Measurements from ENCODE around the gene TLX1.

Gene TLX1

DNA sequence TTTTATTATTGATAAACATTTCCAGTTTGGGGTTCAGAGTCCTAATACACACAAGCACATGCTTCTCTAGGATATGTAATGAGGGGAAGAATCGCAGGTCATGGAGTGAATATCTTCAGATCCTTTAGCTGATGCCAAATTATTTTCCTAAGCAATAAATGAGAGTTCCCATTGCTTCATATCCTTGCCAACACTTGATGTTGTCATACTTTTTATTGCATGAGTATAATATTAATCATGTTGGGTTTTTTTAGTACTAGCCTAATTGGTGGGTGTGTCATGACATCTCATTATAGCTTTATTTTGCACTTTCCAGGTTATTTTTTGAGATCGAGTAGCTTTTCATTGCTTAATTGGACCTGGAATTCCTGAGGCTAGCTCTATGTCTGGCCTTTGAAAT lies 35.3 kb downstream of the TLX1 start:
- Histone ChIP-seq H2AFZ (ENCODE audit: insufficient read depth, low read length, poor library complexity) (no peak overlapping the region), H3K4ac (ENCODE audit: low read depth, low read length) (no peak overlapping the region), H3K4me3 (ENCODE audit: low read depth, low read length) (no peak overlapping the region), H4K12ac (ENCODE audit: low read depth, low read length) (no peak overlapping the region), H2BK5ac (ENCODE audit: low read depth, low read length, poor library complexity) (no peak overlapping the region), H3K9me3 (ENCODE audit: insufficient read depth, low read depth, low read length) (peaks cover 3% of the 10 kb centered on the region), H3K14ac (ENCODE audit: low read length) (no peak overlapping the region), H3K9ac (ENCODE audit: low read length) (no peak overlapping the region), H3K4me2 (ENCODE audit: low read length) (no peak overlapping the region), H4K8ac (ENCODE audit: low read depth, low read length) (no peak overlapping the region), H2BK120ac (ENCODE audit: insufficient read depth, low read length, poor library complexity) (no peak overlapping the region), H4K91ac (ENCODE audit: low read depth, low read length) (no peak overlapping the region), H2AK5ac (ENCODE audit: low read length) (no peak overlapping the region), H3K36me3 (ENCODE audit: control insufficient read depth in 1 of 2, insufficient read depth in 2 of 2, low read length in 2 of 2) (no peaks in the 10 kb centered on the region), H3K27ac (ENCODE audit: low read depth, low read length) (no peak overlapping the region), H3K23ac (ENCODE audit: low read length) (no peak overlapping the region), H2BK12ac (ENCODE audit: low read length) (no peak overlapping the region), H3K27me3 (ENCODE audit: insufficient read depth, low read length) (no peaks in the 10 kb centered on the region), H3K18ac (ENCODE audit: low read length) (no peak overlapping the region), H3K79me2 (ENCODE audit: control insufficient read depth, insufficient read depth, low read length, poor library complexity) (no peaks in the 10 kb centered on the region), H3K4me1 (ENCODE audit: control insufficient read depth in 1 of 2, insufficient read depth in 2 of 2, low read length in 2 of 2) (no peaks in the 10 kb centered on the region), H3K79me1 (ENCODE audit: low read length) (no peaks in the 10 kb centered on the region)
- DNase-seq: no peak
- WGBS (ENCODE audit: extremely low coverage, insufficient coverage, insufficient read length): no CpG with 5 or more reads among the region's 2 CpGs

DNA sequence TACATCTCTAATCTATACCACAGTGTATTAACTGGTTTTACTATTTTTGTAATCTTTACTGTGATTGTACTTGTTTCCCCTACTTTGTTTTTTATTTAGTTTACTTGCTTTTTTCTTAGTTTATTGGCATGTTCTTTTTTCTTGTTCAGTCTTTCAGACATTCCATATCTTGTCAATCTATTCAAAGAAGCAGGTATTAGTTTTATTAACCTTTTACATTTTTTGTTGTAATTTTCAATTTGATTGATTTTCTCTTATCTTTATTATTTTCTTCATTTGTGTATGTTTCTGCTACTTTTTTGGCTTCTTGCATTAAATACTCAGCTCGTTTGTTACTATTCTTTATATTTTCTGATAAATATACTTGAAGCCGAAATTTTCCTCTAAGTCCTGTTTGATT lies 41.6 kb downstream of the TLX1 start:
- Histone ChIP-seq H2AFZ (ENCODE audit: insufficient read depth, low read length, poor library complexity) (no peak overlapping the region), H2BK120ac (ENCODE audit: insufficient read depth, low read length, poor library complexity) (no peak overlapping the region), H3K36me3 (ENCODE audit: control insufficient read depth in 1 of 2, insufficient read depth in 2 of 2, low read length in 2 of 2) (no peaks in the 10 kb centered on the region), H3K4me1 (ENCODE audit: control insufficient read depth in 1 of 2, insufficient read depth in 2 of 2, low read length in 2 of 2) (no peaks in the 10 kb centered on the region), H4K8ac (ENCODE audit: low read depth, low read length) (no peak overlapping the region), H3K9me3 (ENCODE audit: insufficient read depth, low read depth, low read length) (peaks cover 3% of the 10 kb centered on the region), H3K4me3 (ENCODE audit: low read depth, low read length) (no peak overlapping the region), H3K79me1 (ENCODE audit: low read length) (no peaks in the 10 kb centered on the region), H3K18ac (ENCODE audit: low read length) (no peak overlapping the region), H2BK5ac (ENCODE audit: low read depth, low read length, poor library complexity) (no peak overlapping the region), H2AK5ac (ENCODE audit: low read length) (no peak overlapping the region), H3K27me3 (ENCODE audit: insufficient read depth, low read length) (no peaks in the 10 kb centered on the region), H3K23ac (ENCODE audit: low read length) (no peak overlapping the region), H4K91ac (ENCODE audit: low read depth, low read length) (no peak overlapping the region), H2BK12ac (ENCODE audit: low read length) (no peak overlapping the region), H3K4me2 (ENCODE audit: low read length) (no peak overlapping the region), H4K12ac (ENCODE audit: low read depth, low read length) (no peak overlapping the region), H3K79me2 (ENCODE audit: control insufficient read depth, insufficient read depth, low read length, poor library complexity) (no peaks in the 10 kb centered on the region), H3K4ac (ENCODE audit: low read depth, low read length) (no peak overlapping the region), H3K27ac (ENCODE audit: low read depth, low read length) (no peak overlapping the region), H3K14ac (ENCODE audit: low read length) (no peak overlapping the region), H3K9ac (ENCODE audit: low read length) (no peak overlapping the region)
- no CpG with 5 or more reads among the region's 2 CpGs for WGBS (ENCODE audit: extremely low coverage, insufficient coverage, insufficient read length)
- no peak for DNase-seq

DNA sequence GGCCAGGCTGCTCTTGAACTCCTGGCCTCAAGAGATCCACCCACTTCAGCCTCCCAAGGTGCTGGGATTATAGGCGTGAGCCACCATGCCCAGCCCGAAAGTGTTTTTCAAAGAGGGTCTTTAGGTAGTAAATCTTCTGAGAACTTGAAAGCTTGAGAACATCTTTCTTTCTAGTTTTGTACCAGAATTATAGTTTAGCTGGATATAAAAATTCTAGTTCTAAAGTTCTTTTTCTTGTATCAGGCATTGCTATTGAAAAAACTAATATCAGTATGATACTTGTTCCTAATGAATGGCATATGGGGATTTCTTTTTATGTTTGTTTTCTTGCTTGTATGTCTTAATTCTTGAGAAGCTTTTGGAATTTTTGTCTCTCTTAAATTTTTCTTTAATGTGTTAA lies 43.2 kb downstream of the TLX1 start:
- H3K36me3 ChIP-seq (ENCODE audit: control insufficient read depth in 1 of 2, insufficient read depth in 2 of 2, low read length in 2 of 2): no peaks in the 10 kb centered on the region
- H2BK12ac ChIP-seq (ENCODE audit: low read length): no peak overlapping the region
- no peak overlapping the region for H3K18ac ChIP-seq (ENCODE audit: low read length)
- peaks cover 3% of the 10 kb centered on the region for H3K9me3 ChIP-seq (ENCODE audit: insufficient read depth, low read depth, low read length)
- H3K79me2 ChIP-seq (ENCODE audit: control insufficient read depth, insufficient read depth, low read length, poor library complexity): no peaks in the 10 kb centered on the region
- no peak overlapping the region for H2BK5ac ChIP-seq (ENCODE audit: low read depth, low read length, poor library complexity)
- H2AK5ac ChIP-seq (ENCODE audit: low read length): no peak overlapping the region
- no peak overlapping the region for H3K4ac ChIP-seq (ENCODE audit: low read depth, low read length)
- no peaks in the 10 kb centered on the region for H3K27me3 ChIP-seq (ENCODE audit: insufficient read depth, low read length)
- DNase-seq: no peak
- no peak overlapping the region for H3K9ac ChIP-seq (ENCODE audit: low read length)
- H4K91ac ChIP-seq (ENCODE audit: low read depth, low read length): no peak overlapping the region
- no peak overlapping the region for H3K4me2 ChIP-seq (ENCODE audit: low read length)
- H4K12ac ChIP-seq (ENCODE audit: low read depth, low read length): no peak overlapping the region
- H3K14ac ChIP-seq (ENCODE audit: low read length): no peak overlapping the region
- no peaks in the 10 kb centered on the region for H3K79me1 ChIP-seq (ENCODE audit: low read length)
- no peak overlapping the region for H3K23ac ChIP-seq (ENCODE audit: low read length)
- no peak overlapping the region for H2BK120ac ChIP-seq (ENCODE audit: insufficient read depth, low read length, poor library complexity)
- no peak overlapping the region for H3K4me3 ChIP-seq (ENCODE audit: low read depth, low read length)
- no CpG with 5 or more reads among the region's 2 CpGs for WGBS (ENCODE audit: extremely low coverage, insufficient coverage, insufficient read length)
- H3K27ac ChIP-seq (ENCODE audit: low read depth, low read length): no peak overlapping the region
- no peaks in the 10 kb centered on the region for H3K4me1 ChIP-seq (ENCODE audit: control insufficient read depth in 1 of 2, insufficient read depth in 2 of 2, low read length in 2 of 2)
- no peak overlapping the region for H4K8ac ChIP-seq (ENCODE audit: low read depth, low read length)
- H2AFZ ChIP-seq (ENCODE audit: insufficient read depth, low read length, poor library complexity): no peak overlapping the region

DNA sequence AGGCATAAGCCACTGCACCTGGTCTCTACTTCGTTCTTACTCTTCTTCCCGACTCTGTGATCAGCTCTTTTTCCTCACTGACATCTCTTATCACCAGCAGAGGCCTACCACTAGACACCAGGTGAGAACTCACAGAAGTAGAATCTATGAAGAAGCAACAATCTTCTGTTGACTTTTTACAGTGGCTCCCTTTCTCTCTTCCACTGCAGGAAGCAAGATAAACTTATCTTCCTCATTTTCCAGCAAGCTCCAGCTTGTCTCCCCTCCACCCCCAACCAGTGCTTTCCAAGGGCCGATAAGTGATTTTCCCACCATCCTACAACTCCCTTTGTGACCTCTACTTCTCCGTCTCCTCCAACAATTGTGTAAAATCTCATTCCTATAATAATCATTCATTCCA lies 45.5 kb downstream of the TLX1 start:
- Histone ChIP-seq H3K9ac (ENCODE audit: low read length) (no peak overlapping the region), H3K27ac (ENCODE audit: low read depth, low read length) (no peak overlapping the region), H3K79me2 (ENCODE audit: control insufficient read depth, insufficient read depth, low read length, poor library complexity) (no peaks in the 10 kb centered on the region), H3K27me3 (ENCODE audit: insufficient read depth, low read length) (no peaks in the 10 kb centered on the region), H3K4me1 (ENCODE audit: control insufficient read depth in 1 of 2, insufficient read depth in 2 of 2, low read length in 2 of 2) (no peaks in the 10 kb centered on the region), H4K12ac (ENCODE audit: low read depth, low read length) (no peak overlapping the region), H3K18ac (ENCODE audit: low read length) (no peak overlapping the region), H2AK5ac (ENCODE audit: low read length) (no peak overlapping the region), H3K9me3 (ENCODE audit: insufficient read depth, low read depth, low read length) (peaks cover 3% of the 10 kb centered on the region), H2AFZ (ENCODE audit: insufficient read depth, low read length, poor library complexity) (no peak overlapping the region), H3K36me3 (ENCODE audit: control insufficient read depth in 1 of 2, insufficient read depth in 2 of 2, low read length in 2 of 2) (no peaks in the 10 kb centered on the region), H2BK12ac (ENCODE audit: low read length) (no peak overlapping the region), H3K79me1 (ENCODE audit: low read length) (no peaks in the 10 kb centered on the region), H4K8ac (ENCODE audit: low read depth, low read length) (no peak overlapping the region), H4K91ac (ENCODE audit: low read depth, low read length) (no peak overlapping the region), H2BK120ac (ENCODE audit: insufficient read depth, low read length, poor library complexity) (no peak overlapping the region), H3K4me2 (ENCODE audit: low read length) (no peak overlapping the region), H3K23ac (ENCODE audit: low read length) (no peak overlapping the region), H3K14ac (ENCODE audit: low read length) (no peak overlapping the region), H3K4me3 (ENCODE audit: low read depth, low read length) (no peak overlapping the region), H2BK5ac (ENCODE audit: low read depth, low read length, poor library complexity) (no peak overlapping the region), H3K4ac (ENCODE audit: low read depth, low read length) (no peak overlapping the region)
- no peak for DNase-seq
- WGBS (ENCODE audit: extremely low coverage, insufficient coverage, insufficient read length): 100% methylated on average over 1 of the region's 4 CpGs
